HEK293 (cell line): ENCODE data around the gene MYO1D.

Source experiments
- CTCF ChIP-seq: fragments of 450-650 bp; formaldehyde crosslinking; IDR thresholded peaks from 2 replicates; pipeline ENCODE4 v1.5.1; 2016; ENCODE audit warnings: missing biosample characterization, missing genetic modification characterization
- MYNN ChIP-seq: fragments of 450-650 bp; formaldehyde crosslinking; IDR thresholded peaks from 2 replicates; pipeline ENCODE4 v1.5.1; 2016; ENCODE audit warnings: missing biosample characterization, missing genetic modification characterization, borderline replicate concordance
- ZNF146 ChIP-seq: fragments of 450-650 bp; formaldehyde crosslinking; IDR thresholded peaks from 2 replicates; pipeline ENCODE4 v1.5.1; 2016; ENCODE audit warnings: missing biosample characterization, missing genetic modification characterization
- ZNF266 ChIP-seq: fragments of 450-650 bp; formaldehyde crosslinking; IDR thresholded peaks from 2 replicates; pipeline ENCODE4 v1.5.1; 2016; ENCODE audit warnings: missing biosample characterization, missing genetic modification characterization, low read depth
- ZNF555 ChIP-seq: fragments of 450-650 bp; formaldehyde crosslinking; conservative IDR thresholded peaks from 2 replicates; pipeline ENCODE4 v1.5.1; 2017; ENCODE audit warnings: missing biosample characterization, mild to moderate bottlenecking, missing genetic modification characterization, inconsistent platforms

GRCh38 chr17:32806646-32807045 is 70.3 kb downstream of the MYO1D start:
- no peak for TF ChIP-seq CTCF (tag by site-specific recombination)
- TF ChIP-seq ZNF555 (tag by site-specific recombination), result no peak
- no peak for TF ChIP-seq MYNN
- no peak for TF ChIP-seq ZNF266 (tag by site-specific recombination)
- TF ChIP-seq ZNF146 (tag by site-specific recombination), result no peak
